Jurkat, Clone E6-1 (cell line): Measurements from ENCODE around the gene TRMT44.

Experiments used
- DNase-seq: peaks from one replicate; pipeline ENCODE4 v3.0.0-alpha.2; 2011; ENCODE audit warnings: low read depth, low spot score
- H3K4me3 ChIP-seq: 2 replicates; pipeline ENCODE4 v1.5.1; 2011; ENCODE audit warnings: mild to moderate bottlenecking, low read length, control low read depth, moderate library complexity

The TRMT44 gene

DNA sequence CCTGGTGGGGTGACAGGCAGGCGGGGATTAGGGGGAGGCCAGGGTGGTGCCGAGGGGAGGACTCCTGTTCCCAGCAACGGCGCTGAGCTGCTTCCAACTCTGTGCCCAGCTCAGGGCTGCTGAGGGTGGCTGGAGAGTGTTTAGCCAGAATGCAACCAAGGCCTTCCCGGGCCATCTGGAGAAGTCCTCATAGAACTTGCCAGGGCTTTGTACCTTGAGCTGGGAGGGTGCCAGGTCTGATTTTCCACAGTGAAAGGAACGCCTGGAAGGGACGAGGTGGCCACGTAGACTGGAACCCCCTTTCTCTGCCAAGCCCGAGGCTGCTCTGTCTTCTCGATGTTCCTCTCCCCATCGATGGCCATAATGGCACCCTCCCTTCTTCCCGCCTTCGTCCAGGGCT lies 82.6 kb downstream of the TRMT44 start:
- DNase-seq = no peak
- H3K4me3 ChIP-seq = no peak overlapping the region

DNA sequence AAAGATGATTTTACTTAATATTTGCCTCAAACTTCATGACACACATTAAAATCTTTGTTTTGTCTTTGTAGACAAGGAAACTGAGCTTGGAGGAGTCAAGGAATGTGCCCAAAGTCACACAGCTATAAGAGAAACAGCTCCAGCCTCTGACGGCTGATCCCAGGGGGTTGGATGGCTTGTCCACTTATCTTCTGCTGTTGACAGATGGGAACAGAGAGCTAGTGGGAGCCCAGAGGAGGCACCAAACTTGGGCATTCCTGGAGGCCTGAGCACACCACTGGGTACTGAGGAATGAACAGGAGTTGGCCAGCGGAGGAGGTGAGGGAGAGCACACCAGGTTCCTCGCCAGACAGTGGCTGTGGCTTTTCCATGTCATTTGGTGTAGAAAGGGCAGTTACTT lies 83.2 kb downstream of the TRMT44 start:
- DNase-seq = no peak
- H3K4me3 ChIP-seq = no peak overlapping the region

DNA sequence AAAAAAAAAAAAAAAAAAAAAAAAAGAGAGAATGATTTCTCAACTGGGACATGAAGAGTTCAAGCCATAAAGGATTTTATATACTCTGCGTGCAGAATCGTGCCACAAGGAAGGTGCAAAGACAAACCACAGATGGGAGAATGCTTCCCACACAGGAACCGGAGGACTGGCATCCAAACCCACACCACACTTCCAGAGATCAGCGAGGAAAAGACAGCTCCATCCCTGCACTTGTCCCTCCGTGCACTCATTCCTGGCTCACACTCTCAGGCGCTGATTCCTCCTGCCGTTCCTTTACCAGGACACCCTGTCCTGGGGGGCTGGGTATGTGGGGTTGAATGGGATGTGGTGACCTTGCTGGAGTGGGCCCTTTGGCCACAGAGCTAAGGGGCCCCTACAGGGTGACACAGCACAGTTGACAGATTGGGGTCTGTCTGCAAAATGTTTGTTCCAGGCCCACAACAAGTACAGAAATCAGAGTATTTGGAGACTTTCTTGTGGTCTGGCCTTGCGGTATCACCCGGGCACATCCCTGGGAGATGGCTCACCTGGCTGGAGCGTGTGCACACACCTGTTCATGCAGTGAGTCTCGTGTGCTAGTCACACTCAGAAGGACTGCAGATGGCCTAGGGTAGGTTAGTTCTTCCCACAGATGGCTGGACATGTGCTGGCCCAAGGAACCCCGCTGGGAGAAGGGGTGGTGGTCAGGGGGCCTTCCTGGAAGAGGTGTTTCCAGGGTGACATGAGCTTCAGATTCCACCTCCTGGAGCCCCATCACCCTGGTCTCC lies 84.2 kb downstream of the TRMT44 start:
- DNase-seq = no peak
- H3K4me3 ChIP-seq = no peak overlapping the region

DNA sequence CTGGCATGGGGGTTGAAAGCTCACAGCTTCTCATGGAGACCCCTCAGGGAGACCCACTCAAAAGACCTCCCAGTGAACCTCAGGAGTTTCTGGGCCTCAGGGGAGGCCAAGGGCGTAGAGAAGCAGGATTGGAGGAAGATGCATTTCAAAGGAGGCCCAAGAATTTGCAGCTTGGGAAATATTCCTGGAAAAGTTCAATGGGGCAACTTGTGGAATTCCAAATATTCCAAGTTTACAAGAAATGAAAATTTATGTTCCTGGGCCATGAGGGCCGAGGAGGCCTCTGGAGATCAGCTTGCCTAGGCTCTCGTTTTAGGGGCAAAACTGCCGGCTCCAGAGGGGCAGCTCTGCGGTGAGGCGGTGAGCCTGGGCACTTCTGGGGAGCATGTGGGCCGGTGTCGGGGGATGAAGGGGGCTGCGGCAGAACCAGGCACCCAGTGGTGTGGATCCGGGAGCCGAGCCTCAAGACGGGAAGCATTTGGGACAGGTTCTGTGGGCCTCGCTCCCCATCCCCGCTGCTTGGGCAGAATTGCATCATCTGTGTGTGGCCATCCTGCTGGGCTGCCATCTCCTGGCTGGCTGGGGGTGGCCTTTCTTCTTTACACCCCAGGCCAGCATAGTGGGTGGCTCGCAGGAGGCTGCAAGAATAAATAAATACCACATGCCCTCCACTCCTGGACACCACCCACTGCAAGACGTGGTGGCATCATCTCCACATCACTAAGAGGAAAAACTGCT lies 85.0 kb downstream of the TRMT44 start:
- no peak for DNase-seq
- H3K4me3 ChIP-seq = no peak overlapping the region
